HG03108 (cell line): ENCODE measurements around the gene PFN4.
A peak's percentile ranks its signal among the peaks of the same experiment; 100 is the strongest.

ENCODE experiments used
- ATAC-seq: cut with Tn5 transposase; IDR thresholded peaks from one replicate; pipeline ENCODE4 v1.9.1; 2021; ENCODE audit warnings: moderate library complexity; ENCODE audit not compliant: unreplicated experiment

PFN4 gene

GRCh38 chr2:24080701-24081100 is 42.4 kb downstream of the PFN4 start:
- ATAC-seq, result no peak

- ATAC-seq, result no peak
Measured at GRCh38 chr2:24077879-24078278, 45.3 kb downstream of the PFN4 start.

GRCh38 chr2:24077535-24077877 is 45.6 kb downstream of the PFN4 start:
- no peak for ATAC-seq

GRCh38 chr2:24076849-24077534 is 46.1 kb downstream of the PFN4 start:
- peak; percentile 3 for ATAC-seq

- peak; percentile 95 for ATAC-seq
Measured at GRCh38 chr2:24075915-24076848, 47.0 kb downstream of the PFN4 start, which contains the start of gene SF3B6. SF3B6 (minus strand) TSS chr2:24076326; CDS start chr2:24076229, 97 bp downstream.

GRCh38 chr2:24075259-24075658 is 47.9 kb downstream of the PFN4 start:
- ATAC-seq, result no peak

- ATAC-seq, result no peak
Measured at GRCh38 chr2:24073816-24074215, 49.3 kb downstream of the PFN4 start.

- no peak for ATAC-seq
Measured at GRCh38 chr2:24072259-24072658, 50.9 kb downstream of the PFN4 start.

- ATAC-seq, result no peak
Measured at GRCh38 chr2:24065341-24065740, 57.8 kb downstream of the PFN4 start.
